Measurements from ENCODE around the gene RPS6KC1.

DNA sequence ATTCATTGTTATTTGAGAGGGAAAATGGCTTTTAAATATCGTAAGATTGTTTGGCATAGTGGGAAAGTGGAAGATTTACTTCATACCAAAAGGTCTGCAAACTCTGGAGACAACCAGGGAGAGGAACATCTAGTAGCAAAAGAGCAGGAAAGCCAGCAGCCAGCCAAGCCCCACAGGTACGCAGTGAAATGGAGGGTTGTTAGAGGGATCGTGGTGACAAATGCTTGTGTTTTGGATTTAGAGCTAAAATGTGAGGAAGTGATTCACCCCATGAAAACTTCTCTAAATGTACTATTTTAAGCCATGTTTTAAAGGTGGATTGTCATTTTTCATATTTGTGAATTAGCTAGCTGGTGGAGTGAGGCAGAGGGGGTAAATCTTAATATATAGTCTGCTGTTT is 69.3 kb downstream of the RPS6KC1 start:
- TF ChIP-seq, protein P1, sequence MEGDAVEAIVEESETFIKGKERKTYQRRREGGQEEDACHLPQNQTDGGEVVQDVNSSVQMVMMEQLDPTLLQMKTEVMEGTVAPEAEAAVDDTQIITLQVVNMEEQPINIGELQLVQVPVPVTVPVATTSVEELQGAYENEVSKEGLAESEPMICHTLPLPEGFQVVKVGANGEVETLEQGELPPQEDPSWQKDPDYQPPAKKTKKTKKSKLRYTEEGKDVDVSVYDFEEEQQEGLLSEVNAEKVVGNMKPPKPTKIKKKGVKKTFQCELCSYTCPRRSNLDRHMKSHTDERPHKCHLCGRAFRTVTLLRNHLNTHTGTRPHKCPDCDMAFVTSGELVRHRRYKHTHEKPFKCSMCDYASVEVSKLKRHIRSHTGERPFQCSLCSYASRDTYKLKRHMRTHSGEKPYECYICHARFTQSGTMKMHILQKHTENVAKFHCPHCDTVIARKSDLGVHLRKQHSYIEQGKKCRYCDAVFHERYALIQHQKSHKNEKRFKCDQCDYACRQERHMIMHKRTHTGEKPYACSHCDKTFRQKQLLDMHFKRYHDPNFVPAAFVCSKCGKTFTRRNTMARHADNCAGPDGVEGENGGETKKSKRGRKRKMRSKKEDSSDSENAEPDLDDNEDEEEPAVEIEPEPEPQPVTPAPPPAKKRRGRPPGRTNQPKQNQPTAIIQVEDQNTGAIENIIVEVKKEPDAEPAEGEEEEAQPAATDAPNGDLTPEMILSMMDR (IDR thresholded peaks at IDR 0.05) = no peak
- no peak for TF ChIP-seq POLR2A (IDR thresholded peaks at IDR 0.05)
